Fibroblast of villous mesenchyme (primary cell): ENCODE measurements around the gene HECW1. TPM values are rescaled to one million over a fixed set of nuclear protein-coding genes. Genes with fewer than 3 reads are reported as not detected.

ENCODE experiments used
- DNase-seq: peaks from one replicate; pipeline ENCODE4 v3.0.0-alpha.2; 2010; ENCODE audit warnings: low read depth
- H3K4me3 ChIP-seq: 2 replicates; pipeline ENCODE4 v1.5.1; 2011; ENCODE audit warnings: low read depth, mild to moderate bottlenecking, low read length
- CTCF ChIP-seq: IDR thresholded peaks from 2 replicates; pipeline ENCODE4 v1.5.1; 2012; ENCODE audit warnings: low read depth, mild to moderate bottlenecking, low read length; ENCODE audit not compliant: insufficient read depth
- total RNA-seq: library from RNA; depleted of rRNA; stranded (reverse); fragments of >200 nt; gene quantifications from 2 replicates; pipeline ENCODE4 v1.2.3, GENCODE V29; 2012

Gene HECW1
- total RNA-seq, 1 donor, result 1.7 TPM

- no peak for DNase-seq
- no peak for TF ChIP-seq CTCF
- no peak overlapping the region for H3K4me3 ChIP-seq
These were observed 424.3 kb downstream of the HECW1 start for GRCh38 chr7:43536773-43537172.

- no peak for DNase-seq
- no peak overlapping the region for H3K4me3 ChIP-seq
- no peak for TF ChIP-seq CTCF
These were observed 425.4 kb downstream of the HECW1 start for GRCh38 chr7:43537765-43538403.

- no peak for TF ChIP-seq CTCF
- no peak for DNase-seq
- no peak overlapping the region for H3K4me3 ChIP-seq
These were observed 425.9 kb downstream of the HECW1 start for GRCh38 chr7:43538404-43538771.

GRCh38 chr7:43540471-43540870 lies 428.0 kb downstream of the HECW1 start:
- no peak overlapping the region for H3K4me3 ChIP-seq
- DNase-seq, result no peak

GRCh38 chr7:43542716-43543115 lies 430.3 kb downstream of the HECW1 start:
- TF ChIP-seq CTCF, result no peak
- no peak overlapping the region for H3K4me3 ChIP-seq
- no peak for DNase-seq

More at GRCh38 chr7:43540471-43540870, 428.0 kb downstream of the HECW1 start:
- no peak for TF ChIP-seq CTCF

- DNase-seq, result no peak
- no peak overlapping the region for H3K4me3 ChIP-seq
- TF ChIP-seq CTCF, result no peak
These were observed 433.8 kb downstream of the HECW1 start for GRCh38 chr7:43546231-43546630.

- DNase-seq, result no peak
- H3K4me3 ChIP-seq, result no peak overlapping the region
- no peak for TF ChIP-seq CTCF
These were observed 438.0 kb downstream of the HECW1 start for GRCh38 chr7:43550427-43550826.
